Natural killer cell (primary cell): Measurements from ENCODE around the gene CA12. TPM values are rescaled to one million over a fixed set of nuclear protein-coding genes. Genes with fewer than 3 reads are reported as not detected.

Experiments
- ATAC-seq, 3 donors: fragments of 150-1000 bp in 2 of 3; fragments of 200-7000 bp in 1 of 3; cut with Tn5 transposase; 1 replicate in 1 of 3; 2 replicates in 2 of 3; pipeline ENCODE4 v1.10.0; 2021; ENCODE audit warnings: mild to moderate bottlenecking in 2 of 3, moderate library complexity in 2 of 3
- DNase-seq, 2 donors: peaks; one replicate each; pipeline versions ENCODE4 v3.0.0 to v3.0.0-alpha.2; 2013 to 2021; ENCODE audit warnings: mixed read lengths in 1 of 2
- H3K27ac ChIP-seq: one replicate; pipeline ENCODE4 v1.5.1; 2013; ENCODE audit warnings: mild to moderate bottlenecking, low read length
- H3K27me3 ChIP-seq: one replicate; pipeline ENCODE4 v1.6.1; 2013; ENCODE audit warnings: low read length; ENCODE audit not compliant: control insufficient read depth, insufficient read depth
- H3K36me3 ChIP-seq: one replicate; pipeline ENCODE4 v1.6.1; 2013; ENCODE audit warnings: low read length; ENCODE audit not compliant: control insufficient read depth, insufficient read depth
- H3K4me1 ChIP-seq: one replicate; pipeline ENCODE4 v1.6.1; 2013; ENCODE audit warnings: low read length; ENCODE audit not compliant: control insufficient read depth, insufficient read depth
- H3K4me3 ChIP-seq: one replicate; pipeline ENCODE4 v1.5.1; 2013; ENCODE audit warnings: low read length
- H3K9me3 ChIP-seq: one replicate; pipeline ENCODE4 v1.6.1; 2013; ENCODE audit warnings: low read length; ENCODE audit not compliant: control insufficient read depth, insufficient read depth
- H3K27ac Mint-ChIP-seq, 2 donors: one replicate each; pipeline ENCODE4 v1.8.0; 2022; ENCODE audit warnings: mild to moderate bottlenecking in 2 of 2, mixed read lengths in 2 of 2, moderate library complexity in 1 of 2
- H3K27me3 Mint-ChIP-seq, 2 donors: one replicate each; pipeline ENCODE4 v1.8.0; 2022; ENCODE audit warnings: low read depth in 2 of 2, mixed read lengths in 2 of 2
- H3K36me3 Mint-ChIP-seq: one replicate; pipeline ENCODE4 v1.8.0; 2022; ENCODE audit warnings: mixed read lengths
- H3K4me1 Mint-ChIP-seq, 2 donors: one replicate each; pipeline ENCODE4 v1.8.0; 2022; ENCODE audit warnings: mixed read lengths in 2 of 2
- H3K4me3 Mint-ChIP-seq: one replicate; pipeline ENCODE4 v1.8.0; 2022; ENCODE audit warnings: mild to moderate bottlenecking, moderate library complexity, mixed read lengths
- H3K9me3 Mint-ChIP-seq, 2 donors: one replicate each; pipeline ENCODE4 v1.8.0; 2022; ENCODE audit warnings: mixed read lengths in 2 of 2
- WGBS: methylation state at CpG from one replicate; pipeline ENCODE4 v1.1.7; 2013; ENCODE audit warnings: missing lambda C conversion rate; ENCODE audit not compliant: insufficient coverage; 5-methylcytosine and 5-hydroxymethylcytosine counted together
- intact Hi-C: fragments of 100-400 bp; cut with micrococcal nuclease; formaldehyde crosslinking; loops from one replicate; pipeline ENCODE4 v1.14.2; 2022
- total RNA-seq, 4 donors: library from RNA; stranded (reverse); fragments of 120-200 nt in 1 of 4; gene quantifications; one replicate each; pipeline versions ENCODE4 v1.2.3 to v1.2.4, GENCODE V29; 2013 to 2022
- TF ChIP-seq, protein P1 (sequence below): fragments of 200-600 bp; IDR thresholded peaks from one replicate; pipeline ENCODE4 v1.8.0; 2022; ENCODE audit warnings: antibody characterized with exemption

CA12 gene
- total RNA-seq, 3 donors from 2014 or later (not counting 1 experiment from before 2014, with no cell fraction given), result not detected

DNA sequence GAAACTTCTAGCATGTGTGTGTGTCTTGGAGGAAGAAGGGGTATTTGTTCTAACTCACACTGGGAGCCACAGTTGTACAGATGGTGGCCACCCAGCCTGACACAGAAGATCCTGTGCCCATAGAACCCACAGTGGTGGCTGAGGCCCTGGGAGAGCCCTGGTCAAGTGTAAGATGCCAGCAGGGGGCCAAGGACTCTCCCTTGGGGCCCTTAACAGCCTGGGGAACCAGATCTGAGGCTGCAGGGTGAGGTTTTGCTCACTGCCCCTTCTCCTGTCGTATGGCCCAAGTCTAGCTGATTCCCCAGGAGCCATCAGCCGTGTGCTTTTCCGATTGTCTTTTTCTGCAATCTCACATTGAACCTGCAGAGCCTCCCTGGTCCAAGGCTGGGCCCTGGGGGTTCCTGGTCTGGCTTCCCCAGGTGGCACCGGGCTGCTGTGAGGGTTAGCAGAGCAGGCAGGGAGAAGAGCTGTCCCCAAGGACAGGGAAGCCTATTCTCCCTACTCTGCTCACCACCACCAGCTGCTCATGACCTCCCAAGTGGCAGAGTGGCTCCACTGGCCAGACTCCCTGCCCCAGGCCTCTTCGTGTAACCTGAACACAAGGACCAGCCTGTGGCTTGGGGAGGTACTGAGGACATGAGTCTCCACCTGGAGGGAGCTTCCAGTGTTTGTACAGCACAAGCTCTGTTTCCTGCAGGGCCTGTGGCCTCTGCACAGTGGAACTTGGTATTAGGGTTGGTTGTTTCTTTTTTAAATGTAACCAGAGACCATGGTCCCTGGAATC is 51.9 kb downstream of the CA12 start:
- ATAC-seq (no peak), DNase-seq (no peak)
- Histone ChIP-seq H3K27me3 (no peaks in the 10 kb centered on the region), H3K36me3 (no peaks in the 10 kb centered on the region), H3K9me3 (no peaks in the 10 kb centered on the region), H3K4me1 (no peaks in the 10 kb centered on the region), H3K4me3 (no peak overlapping the region), H3K27ac (no peak overlapping the region)
- Mint-ChIP-seq H3K36me3 (no peaks in the 10 kb centered on the region), H3K4me3 (no peak overlapping the region), H3K4me1 (peaks cover 0 to 6% of the 10 kb centered on the region in 2 donors), H3K27me3 (peaks cover 0 to 6% of the 10 kb centered on the region in 2 donors), H3K27ac (no peak overlapping the region), H3K9me3 (no peaks in the 10 kb centered on the region)
- intact Hi-C loops, result no loop called here
- TF ChIP-seq, protein P1, sequence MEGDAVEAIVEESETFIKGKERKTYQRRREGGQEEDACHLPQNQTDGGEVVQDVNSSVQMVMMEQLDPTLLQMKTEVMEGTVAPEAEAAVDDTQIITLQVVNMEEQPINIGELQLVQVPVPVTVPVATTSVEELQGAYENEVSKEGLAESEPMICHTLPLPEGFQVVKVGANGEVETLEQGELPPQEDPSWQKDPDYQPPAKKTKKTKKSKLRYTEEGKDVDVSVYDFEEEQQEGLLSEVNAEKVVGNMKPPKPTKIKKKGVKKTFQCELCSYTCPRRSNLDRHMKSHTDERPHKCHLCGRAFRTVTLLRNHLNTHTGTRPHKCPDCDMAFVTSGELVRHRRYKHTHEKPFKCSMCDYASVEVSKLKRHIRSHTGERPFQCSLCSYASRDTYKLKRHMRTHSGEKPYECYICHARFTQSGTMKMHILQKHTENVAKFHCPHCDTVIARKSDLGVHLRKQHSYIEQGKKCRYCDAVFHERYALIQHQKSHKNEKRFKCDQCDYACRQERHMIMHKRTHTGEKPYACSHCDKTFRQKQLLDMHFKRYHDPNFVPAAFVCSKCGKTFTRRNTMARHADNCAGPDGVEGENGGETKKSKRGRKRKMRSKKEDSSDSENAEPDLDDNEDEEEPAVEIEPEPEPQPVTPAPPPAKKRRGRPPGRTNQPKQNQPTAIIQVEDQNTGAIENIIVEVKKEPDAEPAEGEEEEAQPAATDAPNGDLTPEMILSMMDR, result no peak
- WGBS, result 85% methylated on average over 5 of the region's 5 CpGs

DNA sequence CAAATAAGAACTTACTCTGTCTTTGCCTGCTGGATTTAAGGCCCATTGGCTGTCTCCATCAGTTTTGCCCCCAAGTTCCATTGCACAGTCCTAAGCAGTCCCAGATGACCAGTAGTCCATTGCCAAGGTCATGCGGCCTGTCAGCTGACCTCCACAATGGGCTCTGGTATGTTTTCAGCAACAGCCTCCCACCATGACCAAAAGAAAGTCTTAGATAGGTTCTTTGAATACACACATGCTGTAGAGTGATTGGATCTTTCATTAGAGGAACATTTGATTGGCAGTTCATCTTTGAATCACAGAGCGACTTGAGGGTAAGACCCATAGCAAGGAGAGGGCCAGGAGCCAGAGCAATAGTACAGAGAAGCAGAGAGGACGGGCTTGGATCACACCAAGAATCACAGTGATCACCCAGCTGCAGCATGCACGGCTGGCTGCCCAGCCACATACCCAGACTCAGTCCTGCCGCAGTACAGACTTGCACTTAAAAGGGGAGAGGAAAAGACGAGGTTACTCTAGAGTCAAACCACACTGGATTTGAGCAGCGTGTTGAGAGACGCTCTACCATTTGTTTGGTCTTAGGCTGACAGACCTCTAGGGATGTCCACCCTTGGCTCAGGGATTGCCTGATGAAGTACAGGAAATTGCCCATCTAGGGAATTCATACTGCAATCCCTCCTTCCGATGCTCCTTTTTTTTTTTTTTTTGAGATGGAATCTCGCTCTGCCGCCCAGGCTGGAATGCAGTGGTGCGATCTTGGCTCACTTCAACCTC is 53.8 kb downstream of the CA12 start:
- no peak for ATAC-seq
- H3K36me3 Mint-ChIP-seq, result no peaks in the 10 kb centered on the region
- Histone ChIP-seq H3K27ac (no peak overlapping the region), H3K27me3 (no peaks in the 10 kb centered on the region), H3K36me3 (no peaks in the 10 kb centered on the region), H3K9me3 (no peaks in the 10 kb centered on the region), H3K4me3 (no peak overlapping the region), H3K4me1 (no peaks in the 10 kb centered on the region)
- H3K27me3 Mint-ChIP-seq, result peaks cover 0 to 4% of the 10 kb centered on the region in 2 donors
- no peak overlapping the region for H3K27ac Mint-ChIP-seq
- H3K9me3 Mint-ChIP-seq, result no peaks in the 10 kb centered on the region
- DNase-seq, result no peak
- 80% methylated on average over 12 of the region's 12 CpGs for WGBS
- TF ChIP-seq, protein P1, result no peak
- H3K4me3 Mint-ChIP-seq, result no peak overlapping the region
- intact Hi-C loops, result no loop called here
- H3K4me1 Mint-ChIP-seq, result peaks cover 0 to 6% of the 10 kb centered on the region in 2 donors

DNA sequence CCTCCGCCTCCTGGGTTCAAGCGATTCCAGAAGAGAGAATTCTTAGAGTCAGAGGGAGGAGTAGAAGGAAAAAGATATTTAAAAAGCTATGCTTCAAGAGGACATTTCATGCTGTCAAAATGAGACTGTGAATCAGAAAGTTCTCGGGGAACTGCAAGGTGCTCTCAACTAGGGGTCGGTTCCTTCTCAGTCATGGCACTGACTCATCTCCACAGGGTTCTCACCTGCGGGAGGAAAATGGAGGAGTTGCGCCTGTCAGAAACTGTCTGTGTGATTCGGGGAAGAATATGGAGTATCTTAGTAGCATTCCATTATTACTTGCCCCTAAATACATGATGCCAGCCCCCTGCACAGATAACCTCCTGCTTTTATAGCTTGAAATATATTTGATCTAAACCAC is 56.9 kb downstream of the CA12 start:
- no peak overlapping the region for H3K4me3 ChIP-seq
- H3K27me3 ChIP-seq, result no peaks in the 10 kb centered on the region
- no peaks in the 10 kb centered on the region for H3K4me1 ChIP-seq
- Mint-ChIP-seq H3K36me3 (no peaks in the 10 kb centered on the region), H3K4me1 (no peaks in the 10 kb centered on the region), H3K27me3 (peaks cover 0 to 3% of the 10 kb centered on the region in 2 donors), H3K9me3 (no peaks in the 10 kb centered on the region), H3K27ac (no peak overlapping the region), H3K4me3 (no peak overlapping the region)
- ATAC-seq (no peak), DNase-seq (no peak)
- TF ChIP-seq, protein P1, result no peak
- H3K9me3 ChIP-seq, result no peaks in the 10 kb centered on the region
- intact Hi-C loops, result no loop called here
- no peaks in the 10 kb centered on the region for H3K36me3 ChIP-seq
- 81% methylated on average over 6 of the region's 7 CpGs for WGBS
- H3K27ac ChIP-seq, result no peak overlapping the region
